GM12873 (cell line): ENCODE measurements around the gene PHF12.

Experiments used
- TF ChIP-seq, protein P1 (sequence below): IDR thresholded peaks from 2 replicates; pipeline ENCODE4 v1.5.1; 2012; ENCODE audit warnings: low read depth, mild to moderate bottlenecking, moderate library complexity, low read length, control low read depth; ENCODE audit not compliant: insufficient read depth; ENCODE audit errors: missing control alignments

The PHF12 gene

DNA sequence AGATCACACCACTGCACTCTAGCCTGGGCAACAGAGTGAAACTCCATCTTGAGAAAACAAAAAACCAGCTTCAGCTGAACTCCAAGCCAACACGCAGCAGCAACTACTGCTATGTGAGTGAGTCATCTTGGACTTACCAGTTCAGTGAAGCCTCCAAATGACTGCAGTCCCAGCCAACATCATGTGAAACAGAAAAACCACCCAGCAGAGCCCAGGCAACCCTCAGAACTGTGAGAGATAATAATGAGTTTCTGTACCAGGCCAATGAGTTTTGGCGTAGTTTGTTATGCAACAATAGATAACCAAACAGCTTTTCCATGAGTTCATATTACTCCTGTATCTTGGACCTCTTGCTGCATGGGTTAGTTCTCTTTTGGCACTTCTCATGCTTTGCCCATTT, 23.3 kb downstream of the PHF12 start:
- TF ChIP-seq, protein P1, sequence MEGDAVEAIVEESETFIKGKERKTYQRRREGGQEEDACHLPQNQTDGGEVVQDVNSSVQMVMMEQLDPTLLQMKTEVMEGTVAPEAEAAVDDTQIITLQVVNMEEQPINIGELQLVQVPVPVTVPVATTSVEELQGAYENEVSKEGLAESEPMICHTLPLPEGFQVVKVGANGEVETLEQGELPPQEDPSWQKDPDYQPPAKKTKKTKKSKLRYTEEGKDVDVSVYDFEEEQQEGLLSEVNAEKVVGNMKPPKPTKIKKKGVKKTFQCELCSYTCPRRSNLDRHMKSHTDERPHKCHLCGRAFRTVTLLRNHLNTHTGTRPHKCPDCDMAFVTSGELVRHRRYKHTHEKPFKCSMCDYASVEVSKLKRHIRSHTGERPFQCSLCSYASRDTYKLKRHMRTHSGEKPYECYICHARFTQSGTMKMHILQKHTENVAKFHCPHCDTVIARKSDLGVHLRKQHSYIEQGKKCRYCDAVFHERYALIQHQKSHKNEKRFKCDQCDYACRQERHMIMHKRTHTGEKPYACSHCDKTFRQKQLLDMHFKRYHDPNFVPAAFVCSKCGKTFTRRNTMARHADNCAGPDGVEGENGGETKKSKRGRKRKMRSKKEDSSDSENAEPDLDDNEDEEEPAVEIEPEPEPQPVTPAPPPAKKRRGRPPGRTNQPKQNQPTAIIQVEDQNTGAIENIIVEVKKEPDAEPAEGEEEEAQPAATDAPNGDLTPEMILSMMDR: no peak

DNA sequence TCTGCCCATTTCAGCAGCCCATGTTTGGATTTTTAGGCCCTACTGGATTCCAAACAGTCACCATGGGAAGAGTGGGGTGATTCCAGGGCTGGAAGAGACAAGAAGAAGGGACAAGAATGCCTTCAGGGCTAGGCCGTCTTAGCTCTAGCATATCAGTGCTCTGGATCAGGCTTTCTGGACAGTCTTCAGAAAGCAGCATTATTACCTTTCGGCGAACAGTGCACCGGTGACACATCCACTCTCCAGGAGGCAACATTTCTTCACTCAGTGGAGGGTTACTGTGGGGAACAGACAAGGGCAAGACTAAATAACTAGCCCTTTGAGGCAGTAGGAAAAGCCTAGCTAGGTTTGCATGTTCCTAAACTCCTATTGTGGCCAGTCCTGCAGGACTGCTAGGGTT, 24.5 kb downstream of the PHF12 start:
- TF ChIP-seq, protein P1: no peak

DNA sequence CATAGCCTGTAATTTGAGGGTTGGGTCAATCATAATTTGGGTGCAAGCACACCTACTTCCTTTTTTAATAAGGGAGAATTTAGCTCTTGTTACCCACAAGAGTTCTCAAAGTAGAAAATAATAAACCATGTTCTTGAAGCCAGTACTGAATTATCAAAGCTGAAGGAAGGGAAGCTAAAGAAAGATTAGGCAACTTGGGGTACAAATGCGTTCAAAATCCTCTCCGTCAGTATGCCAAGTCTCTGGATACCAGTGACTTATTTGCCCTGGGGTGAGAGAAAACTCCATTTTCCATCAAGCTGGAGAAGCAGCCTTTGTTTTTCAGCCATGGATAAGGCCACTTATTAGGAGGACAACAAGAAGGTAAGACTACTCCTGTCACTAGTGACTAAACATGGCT, 25.0 kb downstream of the PHF12 start:
- TF ChIP-seq, protein P1: no peak

DNA sequence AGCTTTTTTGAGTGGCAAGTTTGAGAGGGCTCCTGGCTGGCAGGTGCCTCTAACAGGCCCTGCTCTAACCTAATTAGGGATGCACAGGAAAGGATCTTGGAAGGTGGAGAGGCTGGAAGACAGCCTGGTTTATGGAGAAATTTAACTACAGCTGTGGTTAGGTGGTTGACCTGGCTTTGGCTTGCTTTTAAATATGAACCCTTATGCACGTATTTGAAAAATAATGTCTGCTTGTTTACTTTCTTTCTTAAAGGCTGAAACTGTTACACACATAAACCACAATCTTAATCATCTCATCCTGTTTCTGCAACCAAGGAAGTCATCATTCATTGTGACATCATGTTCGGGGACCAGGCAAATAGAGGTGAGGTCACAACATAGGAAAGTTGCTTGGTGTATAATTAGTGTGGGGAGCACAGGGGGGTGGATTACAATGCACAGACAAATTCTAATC, 25.4 kb downstream of the PHF12 start:
- TF ChIP-seq, protein P1: no peak

DNA sequence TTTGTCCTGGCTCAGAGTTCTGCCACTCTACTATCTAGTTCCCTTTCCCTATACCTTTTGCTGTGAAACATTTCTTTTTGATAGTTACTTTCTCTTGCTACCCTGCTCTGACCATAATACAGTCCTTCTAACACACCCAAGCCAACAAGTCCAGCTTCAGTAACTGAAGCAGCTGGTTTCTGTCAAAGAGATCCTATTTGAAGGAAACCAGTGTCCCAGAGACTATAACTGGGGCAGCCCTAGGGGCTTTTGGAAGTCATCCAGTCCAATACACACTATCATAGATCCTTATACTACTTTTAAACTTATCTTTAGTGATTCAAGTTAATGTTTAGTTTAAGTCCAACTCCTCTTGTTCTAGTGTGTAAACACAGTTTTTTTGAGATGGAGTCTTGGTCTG, 31.1 kb downstream of the PHF12 start:
- TF ChIP-seq, protein P1: no peak

DNA sequence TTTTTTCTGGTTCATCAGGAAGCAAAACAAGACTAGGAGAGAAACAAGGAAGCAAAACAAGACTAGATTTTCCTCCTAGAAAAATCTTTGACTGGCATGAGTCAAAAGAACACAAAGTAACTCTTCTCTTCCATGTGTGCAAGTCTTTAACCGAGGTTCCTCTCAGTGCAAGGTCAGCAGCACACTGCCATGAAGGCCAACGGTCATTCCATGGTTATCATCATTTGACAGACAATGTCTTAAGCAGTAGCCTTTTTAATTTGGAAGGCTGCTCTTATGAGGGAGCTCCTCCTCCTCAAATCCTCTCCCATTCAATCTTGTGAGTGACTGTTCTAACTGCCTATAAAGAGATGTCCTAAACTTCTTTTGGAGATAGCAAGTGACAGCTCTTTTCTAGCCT, 33.0 kb downstream of the PHF12 start:
- TF ChIP-seq, protein P1: no peak

DNA sequence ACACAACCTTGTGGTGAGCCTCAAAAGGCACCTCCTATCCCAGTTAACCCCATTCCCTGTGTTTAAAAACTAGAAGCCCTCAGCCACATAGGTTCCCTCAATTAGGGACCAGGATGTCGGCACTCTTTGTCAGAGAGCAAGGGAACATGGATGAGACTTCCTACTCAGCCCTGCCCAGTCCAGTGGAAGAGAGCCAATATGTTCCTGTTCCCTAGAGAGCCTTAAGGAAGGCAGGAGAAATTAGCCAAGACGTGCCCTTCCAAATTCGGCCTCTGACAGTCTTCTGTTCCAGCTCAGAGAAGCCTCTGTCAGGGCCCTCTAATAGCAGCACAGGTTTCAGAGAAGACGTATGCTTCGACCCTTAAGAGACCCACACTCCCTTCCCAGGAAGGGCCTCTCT, 33.9 kb downstream of the PHF12 start:
- TF ChIP-seq, protein P1: no peak
